ENCODE results near the gene HLA-B.

Gene HLA-B

DNA sequence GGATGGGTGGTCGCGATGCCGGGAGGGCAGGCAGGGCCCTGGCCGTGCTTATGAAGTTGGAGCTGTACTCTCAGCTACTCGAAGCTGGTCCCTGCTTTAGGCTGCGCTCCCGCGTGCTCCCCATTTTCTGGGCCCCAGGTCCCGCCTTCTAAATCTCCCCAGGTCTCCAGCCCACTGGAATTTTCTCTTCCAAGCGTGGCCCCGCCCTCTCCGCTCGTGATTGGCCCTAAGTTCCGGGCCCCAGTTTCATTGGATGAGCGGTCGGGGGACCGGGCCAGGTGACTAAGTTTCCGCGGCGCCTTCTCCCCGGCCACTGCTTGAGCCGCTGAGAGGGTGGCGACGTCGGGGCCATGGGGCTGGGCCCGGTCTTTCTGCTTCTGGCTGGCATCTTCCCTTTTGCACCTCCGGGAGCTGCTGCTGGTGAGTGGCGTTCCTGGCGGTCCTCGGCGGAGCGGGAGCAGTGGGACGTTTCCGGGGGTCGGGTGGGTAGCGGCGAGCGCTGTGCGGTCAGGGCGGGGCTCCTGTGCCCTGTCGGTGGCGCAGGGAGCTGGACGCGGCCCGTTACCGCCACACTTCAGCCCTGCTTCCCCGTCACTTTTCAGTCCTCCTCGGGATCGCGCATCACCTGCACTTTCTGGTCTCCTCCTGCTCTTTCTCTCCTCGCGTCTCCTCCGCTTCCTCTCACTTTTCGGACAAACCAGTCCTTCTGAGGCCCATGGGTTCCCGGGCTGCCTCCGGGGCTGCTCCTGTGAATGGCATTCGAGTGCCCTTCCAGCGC, 46.5 kb upstream of the HLA-B start, which contains the start of gene MICA:
Gene MICA, plus strand, starts transcription at position 313 of the 778 bp plus-strand sequence. Its CDS starts 38 bp downstream, at position 351.
- H3K27ac ChIP-seq (ENCODE audit: extremely low read depth, low read depth, low read length) = peak within 1 kb of the TSS; percentile 63; the same call in 1 of the 2 replicates
- peak within 1 kb of the TSS; percentile 84 for H3K4me3 ChIP-seq (ENCODE audit: low read depth, low read length)
- H3K4me1 ChIP-seq (ENCODE audit: control insufficient read depth, insufficient read depth, low read length) = peaks cover 5% of the 10 kb centered on the region; the same call in 1 of the 2 replicates
- POLR2A ChIA-PET = interaction anchor here (0.7 to 1.8 kb wide), 6 partner anchors 19 to 138 kb away, joined by 3 to 10 read pairs (median 4); partner anchors contain the start of genes DDX39B and MICB
- H3K9me3 ChIP-seq (ENCODE audit: control insufficient read depth, insufficient read depth, low read depth, low read length) = no peaks in the 10 kb centered on the region
- CTCF ChIA-PET = interaction anchor here (0.6 to 1.5 kb wide), 9 partner anchors 12 to 850 kb away, joined by 3 to 10 read pairs (median 3); no protein-coding TSS in a partner anchor
- no peaks in the 10 kb centered on the region for H3K36me3 ChIP-seq (ENCODE audit: control insufficient read depth in 2 of 2, insufficient read depth in 1 of 2, low read length in 2 of 2)
- TF ChIP-seq SP7 (tag by site-specific recombination; IDR thresholded peaks at IDR 0.05) (peak; percentile 54; the same call in 1 of the 2 replicates), ZBTB20 (tag by site-specific recombination; IDR thresholded peaks at IDR 0.05) (peak; percentile 90), ZNF561 (tag by site-specific recombination; IDR thresholded peaks at IDR 0.05; ENCODE audit: borderline replicate concordance) (peak; percentile 64; the same call in 1 of the 2 replicates), ZNF354C (tag by site-specific recombination; IDR thresholded peaks at IDR 0.05; ENCODE audit: borderline replicate concordance, low read depth) (no peak), TCF7L2 (IDR thresholded peaks at IDR 0.05; ENCODE audit: borderline replicate concordance, low read depth, low read length) (no peak), ZFP37 (tag by site-specific recombination; IDR thresholded peaks at IDR 0.05) (peak; percentile 86; the same call in 1 of the 2 replicates), KLF1 (tag by site-specific recombination; IDR thresholded peaks at IDR 0.05) (peak; percentile 59), KLF16 (tag by site-specific recombination; IDR thresholded peaks at IDR 0.05) (peak; percentile 69), MZF1 (tag by site-specific recombination; IDR thresholded peaks at IDR 0.05; ENCODE audit: borderline replicate concordance) (no peak), ZNF777 (tag by site-specific recombination; IDR thresholded peaks at IDR 0.05; ENCODE audit: borderline replicate concordance) (peak; percentile 79), SETDB1 (IDR thresholded peaks at IDR 0.05; ENCODE audit: insufficient read length, low read length) (no peak), ZNF629 (tag by site-specific recombination; IDR thresholded peaks at IDR 0.05) (peak; percentile 63), ZNF174 (tag by site-specific recombination; IDR thresholded peaks at IDR 0.05) (no peak), ZFP3 (tag by site-specific recombination; IDR thresholded peaks at IDR 0.05; ENCODE audit: low read depth) (no peak), ZNF529 (tag by site-specific recombination; IDR thresholded peaks at IDR 0.05; ENCODE audit: insufficient replicate concordance) (no peak), WT1 (tag by site-specific recombination; IDR thresholded peaks at IDR 0.05) (peak; percentile 39; the same call in 1 of the 2 replicates), ZNF175 (tag by site-specific recombination; IDR thresholded peaks at IDR 0.05) (no peak), ZNF157 (tag by site-specific recombination; IDR thresholded peaks at IDR 0.05) (no peak), GLI2 (tag by site-specific recombination; IDR thresholded peaks at IDR 0.05; ENCODE audit: borderline replicate concordance, low read depth) (no peak)
- TF ChIP-seq, protein P1, sequence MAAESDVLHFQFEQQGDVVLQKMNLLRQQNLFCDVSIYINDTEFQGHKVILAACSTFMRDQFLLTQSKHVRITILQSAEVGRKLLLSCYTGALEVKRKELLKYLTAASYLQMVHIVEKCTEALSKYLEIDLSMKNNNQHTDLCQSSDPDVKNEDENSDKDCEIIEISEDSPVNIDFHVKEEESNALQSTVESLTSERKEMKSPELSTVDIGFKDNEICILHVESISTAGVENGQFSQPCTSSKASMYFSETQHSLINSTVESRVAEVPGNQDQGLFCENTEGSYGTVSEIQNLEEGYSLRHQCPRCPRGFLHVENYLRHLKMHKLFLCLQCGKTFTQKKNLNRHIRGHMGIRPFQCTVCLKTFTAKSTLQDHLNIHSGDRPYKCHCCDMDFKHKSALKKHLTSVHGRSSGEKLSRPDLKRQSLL (tag by site-specific recombination; IDR thresholded peaks at IDR 0.05) = no peak; the same call in 1 of the 2 replicates
- TF ChIP-seq, protein P2, sequence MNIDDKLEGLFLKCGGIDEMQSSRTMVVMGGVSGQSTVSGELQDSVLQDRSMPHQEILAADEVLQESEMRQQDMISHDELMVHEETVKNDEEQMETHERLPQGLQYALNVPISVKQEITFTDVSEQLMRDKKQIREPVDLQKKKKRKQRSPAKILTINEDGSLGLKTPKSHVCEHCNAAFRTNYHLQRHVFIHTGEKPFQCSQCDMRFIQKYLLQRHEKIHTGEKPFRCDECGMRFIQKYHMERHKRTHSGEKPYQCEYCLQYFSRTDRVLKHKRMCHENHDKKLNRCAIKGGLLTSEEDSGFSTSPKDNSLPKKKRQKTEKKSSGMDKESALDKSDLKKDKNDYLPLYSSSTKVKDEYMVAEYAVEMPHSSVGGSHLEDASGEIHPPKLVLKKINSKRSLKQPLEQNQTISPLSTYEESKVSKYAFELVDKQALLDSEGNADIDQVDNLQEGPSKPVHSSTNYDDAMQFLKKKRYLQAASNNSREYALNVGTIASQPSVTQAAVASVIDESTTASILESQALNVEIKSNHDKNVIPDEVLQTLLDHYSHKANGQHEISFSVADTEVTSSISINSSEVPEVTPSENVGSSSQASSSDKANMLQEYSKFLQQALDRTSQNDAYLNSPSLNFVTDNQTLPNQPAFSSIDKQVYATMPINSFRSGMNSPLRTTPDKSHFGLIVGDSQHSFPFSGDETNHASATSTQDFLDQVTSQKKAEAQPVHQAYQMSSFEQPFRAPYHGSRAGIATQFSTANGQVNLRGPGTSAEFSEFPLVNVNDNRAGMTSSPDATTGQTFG (tag by site-specific recombination; IDR thresholded peaks at IDR 0.05; ENCODE audit: borderline replicate concordance) = no peak
- TF ChIP-seq, protein P3, sequence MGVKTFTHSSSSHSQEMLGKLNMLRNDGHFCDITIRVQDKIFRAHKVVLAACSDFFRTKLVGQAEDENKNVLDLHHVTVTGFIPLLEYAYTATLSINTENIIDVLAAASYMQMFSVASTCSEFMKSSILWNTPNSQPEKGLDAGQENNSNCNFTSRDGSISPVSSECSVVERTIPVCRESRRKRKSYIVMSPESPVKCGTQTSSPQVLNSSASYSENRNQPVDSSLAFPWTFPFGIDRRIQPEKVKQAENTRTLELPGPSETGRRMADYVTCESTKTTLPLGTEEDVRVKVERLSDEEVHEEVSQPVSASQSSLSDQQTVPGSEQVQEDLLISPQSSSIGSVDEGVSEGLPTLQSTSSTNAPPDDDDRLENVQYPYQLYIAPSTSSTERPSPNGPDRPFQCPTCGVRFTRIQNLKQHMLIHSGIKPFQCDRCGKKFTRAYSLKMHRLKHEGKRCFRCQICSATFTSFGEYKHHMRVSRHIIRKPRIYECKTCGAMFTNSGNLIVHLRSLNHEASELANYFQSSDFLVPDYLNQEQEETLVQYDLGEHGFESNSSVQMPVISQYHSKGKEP (tag by site-specific recombination; IDR thresholded peaks at IDR 0.05) = no peak
- TF ChIP-seq, protein P4, sequence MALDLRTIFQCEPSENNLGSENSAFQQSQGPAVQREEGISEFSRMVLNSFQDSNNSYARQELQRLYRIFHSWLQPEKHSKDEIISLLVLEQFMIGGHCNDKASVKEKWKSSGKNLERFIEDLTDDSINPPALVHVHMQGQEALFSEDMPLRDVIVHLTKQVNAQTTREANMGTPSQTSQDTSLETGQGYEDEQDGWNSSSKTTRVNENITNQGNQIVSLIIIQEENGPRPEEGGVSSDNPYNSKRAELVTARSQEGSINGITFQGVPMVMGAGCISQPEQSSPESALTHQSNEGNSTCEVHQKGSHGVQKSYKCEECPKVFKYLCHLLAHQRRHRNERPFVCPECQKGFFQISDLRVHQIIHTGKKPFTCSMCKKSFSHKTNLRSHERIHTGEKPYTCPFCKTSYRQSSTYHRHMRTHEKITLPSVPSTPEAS (tag by site-specific recombination; IDR thresholded peaks at IDR 0.05) = peak; percentile 11; the same call in 1 of the 2 replicates
- TF ChIP-seq, protein P5, sequence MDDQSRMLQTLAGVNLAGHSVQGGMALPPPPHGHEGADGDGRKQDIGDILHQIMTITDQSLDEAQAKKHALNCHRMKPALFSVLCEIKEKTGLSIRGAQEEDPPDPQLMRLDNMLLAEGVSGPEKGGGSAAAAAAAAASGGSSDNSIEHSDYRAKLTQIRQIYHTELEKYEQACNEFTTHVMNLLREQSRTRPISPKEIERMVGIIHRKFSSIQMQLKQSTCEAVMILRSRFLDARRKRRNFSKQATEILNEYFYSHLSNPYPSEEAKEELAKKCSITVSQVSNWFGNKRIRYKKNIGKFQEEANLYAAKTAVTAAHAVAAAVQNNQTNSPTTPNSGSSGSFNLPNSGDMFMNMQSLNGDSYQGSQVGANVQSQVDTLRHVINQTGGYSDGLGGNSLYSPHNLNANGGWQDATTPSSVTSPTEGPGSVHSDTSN (CRISPR knock-in tag; IDR thresholded peaks at IDR 0.05) = peak; percentile 87; the same call in 1 of the 2 replicates
- TF ChIP-seq, protein P6, sequence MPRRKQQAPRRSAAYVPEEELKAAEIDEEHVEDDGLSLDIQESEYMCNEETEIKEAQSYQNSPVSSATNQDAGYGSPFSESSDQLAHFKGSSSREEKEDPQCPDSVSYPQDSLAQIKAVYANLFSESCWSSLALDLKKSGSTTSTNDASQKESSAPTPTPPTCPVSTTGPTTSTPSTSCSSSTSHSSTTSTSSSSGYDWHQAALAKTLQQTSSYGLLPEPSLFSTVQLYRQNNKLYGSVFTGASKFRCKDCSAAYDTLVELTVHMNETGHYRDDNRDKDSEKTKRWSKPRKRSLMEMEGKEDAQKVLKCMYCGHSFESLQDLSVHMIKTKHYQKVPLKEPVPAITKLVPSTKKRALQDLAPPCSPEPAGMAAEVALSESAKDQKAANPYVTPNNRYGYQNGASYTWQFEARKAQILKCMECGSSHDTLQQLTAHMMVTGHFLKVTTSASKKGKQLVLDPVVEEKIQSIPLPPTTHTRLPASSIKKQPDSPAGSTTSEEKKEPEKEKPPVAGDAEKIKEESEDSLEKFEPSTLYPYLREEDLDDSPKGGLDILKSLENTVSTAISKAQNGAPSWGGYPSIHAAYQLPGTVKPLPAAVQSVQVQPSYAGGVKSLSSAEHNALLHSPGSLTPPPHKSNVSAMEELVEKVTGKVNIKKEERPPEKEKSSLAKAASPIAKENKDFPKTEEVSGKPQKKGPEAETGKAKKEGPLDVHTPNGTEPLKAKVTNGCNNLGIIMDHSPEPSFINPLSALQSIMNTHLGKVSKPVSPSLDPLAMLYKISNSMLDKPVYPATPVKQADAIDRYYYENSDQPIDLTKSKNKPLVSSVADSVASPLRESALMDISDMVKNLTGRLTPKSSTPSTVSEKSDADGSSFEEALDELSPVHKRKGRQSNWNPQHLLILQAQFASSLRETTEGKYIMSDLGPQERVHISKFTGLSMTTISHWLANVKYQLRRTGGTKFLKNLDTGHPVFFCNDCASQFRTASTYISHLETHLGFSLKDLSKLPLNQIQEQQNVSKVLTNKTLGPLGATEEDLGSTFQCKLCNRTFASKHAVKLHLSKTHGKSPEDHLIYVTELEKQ (tag by site-specific recombination; IDR thresholded peaks at IDR 0.05; ENCODE audit: borderline replicate concordance) = no peak

All from HEK293 (cell line).